OCI-LY3 (cell line): ENCODE measurements around the gene PEX11G.

Source experiments
- EZH2phosphoT487 ChIP-seq: fragments of 200-600 bp; shearing (Covaris generic); IDR thresholded peaks from 2 replicates; pipeline ENCODE4 v1.6.1; 2018; ENCODE audit warnings: antibody characterized with exemption, mixed run types, low read depth
- TF ChIP-seq, protein P1 (sequence below): fragments of 200-600, 300-600 bp; sonication (generic); IDR thresholded peaks from 2 replicates; pipeline ENCODE4 v1.5.1; 2014; ENCODE audit warnings: antibody characterized with exemption, low read length, low read depth

DNA sequence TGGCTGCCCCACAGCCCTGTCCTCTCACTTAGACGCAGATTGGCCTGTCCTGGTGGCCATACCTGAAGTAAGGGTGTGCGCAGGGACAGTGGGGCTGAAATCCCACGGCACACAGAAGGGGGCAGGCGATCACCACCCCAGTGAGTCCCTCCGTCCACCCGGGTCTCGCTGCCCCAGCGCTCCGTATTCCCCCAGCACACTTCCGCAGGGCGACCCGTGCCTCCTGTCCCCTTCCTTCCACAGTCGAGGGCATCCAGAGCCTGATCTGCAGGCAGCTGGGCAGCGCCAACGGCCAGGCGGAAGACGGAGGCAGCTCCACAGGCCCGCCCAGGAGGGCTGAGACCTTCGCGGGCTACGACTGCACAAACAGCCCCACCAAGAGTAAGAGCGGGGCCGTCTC, 25.3 kb downstream of the PEX11G start:
- TF ChIP-seq, protein P1, sequence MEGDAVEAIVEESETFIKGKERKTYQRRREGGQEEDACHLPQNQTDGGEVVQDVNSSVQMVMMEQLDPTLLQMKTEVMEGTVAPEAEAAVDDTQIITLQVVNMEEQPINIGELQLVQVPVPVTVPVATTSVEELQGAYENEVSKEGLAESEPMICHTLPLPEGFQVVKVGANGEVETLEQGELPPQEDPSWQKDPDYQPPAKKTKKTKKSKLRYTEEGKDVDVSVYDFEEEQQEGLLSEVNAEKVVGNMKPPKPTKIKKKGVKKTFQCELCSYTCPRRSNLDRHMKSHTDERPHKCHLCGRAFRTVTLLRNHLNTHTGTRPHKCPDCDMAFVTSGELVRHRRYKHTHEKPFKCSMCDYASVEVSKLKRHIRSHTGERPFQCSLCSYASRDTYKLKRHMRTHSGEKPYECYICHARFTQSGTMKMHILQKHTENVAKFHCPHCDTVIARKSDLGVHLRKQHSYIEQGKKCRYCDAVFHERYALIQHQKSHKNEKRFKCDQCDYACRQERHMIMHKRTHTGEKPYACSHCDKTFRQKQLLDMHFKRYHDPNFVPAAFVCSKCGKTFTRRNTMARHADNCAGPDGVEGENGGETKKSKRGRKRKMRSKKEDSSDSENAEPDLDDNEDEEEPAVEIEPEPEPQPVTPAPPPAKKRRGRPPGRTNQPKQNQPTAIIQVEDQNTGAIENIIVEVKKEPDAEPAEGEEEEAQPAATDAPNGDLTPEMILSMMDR: no peak
- no peak for TF ChIP-seq EZH2phosphoT487
